Measurements from ENCODE around the gene TFB2M.
"Not testable (repeated sequence)": the region's sequence is repeated elsewhere in the genome, so short reads cannot be mapped to it uniquely, and the experiment has no call there.

TFB2M gene
- 11.1 to 60.8 (median 20.5) reads per million in 9 experiments for total RNA-seq

- Mint-ChIP-seq H3K4me3 (peak within 1 kb of the TSS; percentile 97 to 100), H3K27ac (peak within 1 kb of the TSS; percentile 94 to 97), H3K4me1 (ENCODE audit: low read depth in 2 of 2) (peaks cover 27 to 35% of the 10 kb centered on the region in 2 donors), H3K27me3 (no peaks in the 10 kb centered on the region), H3K9me3 (no peaks in the 10 kb centered on the region), H3K36me3 (ENCODE audit: insufficient read depth) (peaks cover 32% of the 10 kb centered on the region)
- DNase-seq (peak; percentile 82 to 87 (median 86)), ATAC-seq (replicated peaks) (peak; percentile 84)
These were observed at the start of gene TFB2M, which contains the start of gene CNST for GRCh38 chr1:246566128-246566812. TSS of gene TFB2M (minus strand) at chr1:246566261. CDS start at chr1:246566138, 123 bp downstream. TSS of gene CNST (plus strand) at chr1:246566456. CDS start at chr1:246591563, 25,107 bp downstream.

- H3K4me1 Mint-ChIP-seq (ENCODE audit: low read depth in 2 of 2), result peaks cover 25 to 34% of the 10 kb centered on the region in 2 donors
- peaks cover 5% of the 10 kb centered on the region for H3K36me3 Mint-ChIP-seq (ENCODE audit: insufficient read depth)
- no peaks in the 10 kb centered on the region for H3K27me3 Mint-ChIP-seq
- H3K27ac Mint-ChIP-seq, result peak overlapping the region; percentile 81 to 90
- DNase-seq, result no peak
- no peak overlapping the region for H3K4me3 Mint-ChIP-seq
- H3K9me3 Mint-ChIP-seq, result no peaks in the 10 kb centered on the region
- ATAC-seq (replicated peaks), result no peak
These were observed 47.2 kb upstream of the TFB2M start for GRCh38 chr1:246613096-246613758.

- Mint-ChIP-seq H3K27ac (peak overlapping the region; percentile 2 to 22), H3K27me3 (no peaks in the 10 kb centered on the region), H3K4me3 (no peak overlapping the region), H3K4me1 (ENCODE audit: low read depth in 2 of 2) (peaks cover 30 to 33% of the 10 kb centered on the region in 2 donors), H3K9me3 (no peaks in the 10 kb centered on the region), H3K36me3 (ENCODE audit: insufficient read depth) (no peaks in the 10 kb centered on the region)
- no peak for ATAC-seq (replicated peaks)
- no peak for DNase-seq
These were observed 43.6 kb upstream of the TFB2M start for GRCh38 chr1:246609632-246610031.

GRCh38 chr1:246608616-246609376, 42.7 kb upstream of the TFB2M start:
- Mint-ChIP-seq H3K4me1 (ENCODE audit: low read depth in 2 of 2) (peaks cover 29 to 31% of the 10 kb centered on the region in 2 donors), H3K27ac (no peak overlapping the region), H3K9me3 (no peaks in the 10 kb centered on the region), H3K4me3 (no peak overlapping the region), H3K27me3 (no peaks in the 10 kb centered on the region), H3K36me3 (ENCODE audit: insufficient read depth) (peaks cover 3% of the 10 kb centered on the region)
- DNase-seq (no peak), ATAC-seq (replicated peaks) (no peak)

DNA sequence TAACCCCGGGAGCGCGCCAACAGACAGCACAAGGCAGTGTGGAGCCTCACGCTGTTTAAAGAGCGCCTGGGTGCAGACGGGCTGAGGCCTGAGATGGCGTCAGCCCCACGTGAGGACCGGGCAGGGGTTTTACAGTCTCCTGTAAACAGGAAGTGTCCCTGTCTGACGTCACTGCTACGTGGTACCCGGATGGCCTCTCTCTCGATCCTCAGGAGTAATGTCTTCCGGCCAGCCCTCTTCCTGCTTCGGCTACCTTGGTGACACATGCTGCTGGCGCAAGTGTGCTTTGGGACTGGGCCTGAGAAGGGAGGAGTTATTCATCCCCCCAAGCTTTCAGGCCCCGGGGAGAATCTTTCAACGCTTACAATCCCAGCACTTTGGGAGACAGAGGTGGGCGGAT, 41.4 kb upstream of the TFB2M start:
- H3K4me1 Mint-ChIP-seq (ENCODE audit: low read depth in 2 of 2), result peaks cover 34% of the 10 kb centered on the region in 2 donors
- no peaks in the 10 kb centered on the region for H3K9me3 Mint-ChIP-seq
- DNase-seq (no peak), ATAC-seq (replicated peaks) (no peak)
- no peaks in the 10 kb centered on the region for H3K27me3 Mint-ChIP-seq
- no peak overlapping the region for H3K27ac Mint-ChIP-seq
- no peak overlapping the region for H3K4me3 Mint-ChIP-seq
- H3K36me3 Mint-ChIP-seq (ENCODE audit: insufficient read depth), result peaks cover 3% of the 10 kb centered on the region

GRCh38 chr1:246605231-246605630, 39.2 kb upstream of the TFB2M start:
- Mint-ChIP-seq H3K36me3 (ENCODE audit: insufficient read depth) (peaks cover 11% of the 10 kb centered on the region), H3K4me1 (ENCODE audit: low read depth in 2 of 2) (peaks cover 42 to 45% of the 10 kb centered on the region in 2 donors)
- not testable (repeated sequence) for H3K9me3 Mint-ChIP-seq; DNase-seq; ATAC-seq (replicated peaks); H3K27ac Mint-ChIP-seq; H3K4me3 Mint-ChIP-seq; H3K27me3 Mint-ChIP-seq

- Mint-ChIP-seq H3K27ac (no peak overlapping the region), H3K27me3 (no peaks in the 10 kb centered on the region), H3K36me3 (ENCODE audit: insufficient read depth) (peaks cover 11% of the 10 kb centered on the region), H3K9me3 (no peaks in the 10 kb centered on the region), H3K4me3 (no peak overlapping the region), H3K4me1 (ENCODE audit: low read depth in 2 of 2) (peaks cover 37 to 43% of the 10 kb centered on the region in 2 donors)
- DNase-seq, result no peak
- ATAC-seq (replicated peaks), result peak; percentile 81
These were observed 36.1 kb upstream of the TFB2M start for GRCh38 chr1:246602194-246602593.

DNA sequence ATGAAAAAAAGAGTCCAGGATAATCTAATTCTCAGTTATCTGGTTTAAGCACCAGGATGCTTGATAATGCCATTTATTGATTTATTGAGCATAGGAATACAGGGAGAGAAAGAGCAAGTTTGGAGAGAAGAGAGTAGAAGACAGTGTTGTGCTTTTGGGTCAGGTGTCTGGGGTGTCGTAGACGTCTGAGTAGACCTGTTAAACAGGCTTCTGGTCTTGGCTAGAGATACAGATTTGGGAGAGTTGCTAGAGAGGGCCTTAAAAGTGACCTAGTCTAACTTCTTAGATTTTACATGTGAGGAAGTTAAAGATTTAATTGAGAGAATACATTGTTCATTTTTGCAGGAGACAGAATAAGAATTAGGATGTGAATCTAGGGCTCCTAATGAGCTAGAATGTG, 34.5 kb upstream of the TFB2M start:
- no peak for DNase-seq
- Mint-ChIP-seq H3K4me3 (no peak overlapping the region), H3K4me1 (ENCODE audit: low read depth in 2 of 2) (peaks cover 39 to 43% of the 10 kb centered on the region in 2 donors), H3K27ac (peak overlapping the region in 1 of 2 donors; percentile 3), H3K27me3 (no peaks in the 10 kb centered on the region), H3K36me3 (ENCODE audit: insufficient read depth) (peaks cover 14% of the 10 kb centered on the region), H3K9me3 (no peaks in the 10 kb centered on the region)
- ATAC-seq (replicated peaks), result no peak

DNA sequence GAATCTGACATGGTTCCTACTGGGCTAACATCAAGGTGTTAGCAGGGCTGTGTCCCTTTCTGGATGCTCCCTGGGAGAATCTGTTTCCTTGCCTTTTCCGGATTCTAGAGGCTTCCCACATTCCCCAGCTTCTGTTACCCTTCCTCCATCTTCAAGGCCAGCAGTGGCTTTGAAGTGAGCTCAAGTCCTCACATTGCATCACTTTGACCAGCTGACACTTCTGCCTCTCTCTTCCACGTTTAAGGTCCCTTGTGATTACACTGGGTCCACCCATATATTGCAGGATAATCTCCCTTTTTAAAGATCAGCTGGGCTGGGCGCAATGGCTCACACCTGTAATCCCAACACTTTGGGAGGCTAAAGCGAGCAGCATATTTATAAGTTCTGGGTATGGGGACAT, 33.3 kb upstream of the TFB2M start:
- peaks cover 40 to 50% of the 10 kb centered on the region in 2 donors for H3K4me1 Mint-ChIP-seq (ENCODE audit: low read depth in 2 of 2)
- ATAC-seq (replicated peaks), result no peak
- H3K27me3 Mint-ChIP-seq, result no peaks in the 10 kb centered on the region
- H3K4me3 Mint-ChIP-seq, result no peak overlapping the region
- no peak for DNase-seq
- H3K36me3 Mint-ChIP-seq (ENCODE audit: insufficient read depth), result peaks cover 21% of the 10 kb centered on the region
- H3K27ac Mint-ChIP-seq, result peak overlapping the region in 1 of 2 donors; percentile 3
- no peaks in the 10 kb centered on the region for H3K9me3 Mint-ChIP-seq

DNA sequence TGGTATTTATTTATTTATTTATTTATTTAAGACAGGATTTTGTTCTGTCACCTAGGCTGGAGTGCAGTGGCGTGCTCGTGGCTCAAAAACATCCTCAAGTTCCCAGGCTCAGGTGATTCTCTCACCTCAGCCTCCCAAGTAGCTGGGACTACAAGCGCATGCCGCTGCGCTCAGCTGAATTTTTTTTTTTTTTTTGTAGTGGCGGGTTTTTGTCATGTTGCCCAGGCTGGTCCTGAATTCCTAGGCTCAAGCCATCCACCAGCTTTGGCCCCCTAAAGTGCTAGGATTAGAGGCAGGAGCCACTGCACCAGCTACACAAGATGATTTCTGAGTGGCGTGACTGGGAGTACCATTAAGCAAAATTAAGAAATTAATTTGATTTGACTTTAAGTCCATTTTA, 31.9 kb upstream of the TFB2M start:
- ATAC-seq (replicated peaks), result no peak
- no peak for DNase-seq
- Mint-ChIP-seq H3K36me3 (ENCODE audit: insufficient read depth) (peaks cover 27% of the 10 kb centered on the region), H3K4me1 (ENCODE audit: low read depth in 2 of 2) (peaks cover 37 to 42% of the 10 kb centered on the region in 2 donors), H3K9me3 (no peaks in the 10 kb centered on the region), H3K27ac (peak overlapping the region in 1 of 2 donors; percentile 3), H3K27me3 (no peaks in the 10 kb centered on the region), H3K4me3 (no peak overlapping the region)

DNA sequence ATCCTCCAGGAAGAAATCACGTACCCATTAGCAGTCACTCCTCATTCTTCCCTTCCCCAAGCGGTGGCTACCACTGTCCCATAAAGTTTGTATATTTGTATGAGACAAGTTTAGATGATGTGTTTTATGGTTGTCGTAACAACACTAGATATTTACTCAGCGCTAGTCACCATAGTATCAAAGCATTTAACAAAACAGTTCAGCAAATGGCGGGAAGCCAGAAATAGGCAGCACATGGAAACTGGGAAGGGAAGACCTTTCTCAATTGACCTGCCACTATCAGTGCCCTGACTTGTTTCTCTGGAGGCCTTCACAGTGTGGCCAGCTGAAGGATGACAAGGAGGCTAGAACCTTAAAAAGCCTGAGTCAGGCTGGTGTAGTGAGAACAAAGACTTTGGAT, 31.3 kb upstream of the TFB2M start:
- no peak overlapping the region for H3K27ac Mint-ChIP-seq
- no peak for DNase-seq
- no peak for ATAC-seq (replicated peaks)
- H3K4me1 Mint-ChIP-seq (ENCODE audit: low read depth in 2 of 2), result peaks cover 33 to 40% of the 10 kb centered on the region in 2 donors
- peaks cover 26% of the 10 kb centered on the region for H3K36me3 Mint-ChIP-seq (ENCODE audit: insufficient read depth)
- no peaks in the 10 kb centered on the region for H3K9me3 Mint-ChIP-seq
- H3K4me3 Mint-ChIP-seq, result no peak overlapping the region
- H3K27me3 Mint-ChIP-seq, result no peaks in the 10 kb centered on the region

- H3K4me1 Mint-ChIP-seq (ENCODE audit: low read depth in 2 of 2), result peaks cover 22 to 36% of the 10 kb centered on the region in 2 donors
- no peaks in the 10 kb centered on the region for H3K9me3 Mint-ChIP-seq
- DNase-seq (no peak), ATAC-seq (replicated peaks) (no peak)
- H3K36me3 Mint-ChIP-seq (ENCODE audit: insufficient read depth), result peaks cover 29% of the 10 kb centered on the region
- H3K4me3 Mint-ChIP-seq, result no peak overlapping the region
- no peak overlapping the region for H3K27ac Mint-ChIP-seq
- no peaks in the 10 kb centered on the region for H3K27me3 Mint-ChIP-seq
These were observed 29.1 kb upstream of the TFB2M start for GRCh38 chr1:246595146-246595545.

DNA sequence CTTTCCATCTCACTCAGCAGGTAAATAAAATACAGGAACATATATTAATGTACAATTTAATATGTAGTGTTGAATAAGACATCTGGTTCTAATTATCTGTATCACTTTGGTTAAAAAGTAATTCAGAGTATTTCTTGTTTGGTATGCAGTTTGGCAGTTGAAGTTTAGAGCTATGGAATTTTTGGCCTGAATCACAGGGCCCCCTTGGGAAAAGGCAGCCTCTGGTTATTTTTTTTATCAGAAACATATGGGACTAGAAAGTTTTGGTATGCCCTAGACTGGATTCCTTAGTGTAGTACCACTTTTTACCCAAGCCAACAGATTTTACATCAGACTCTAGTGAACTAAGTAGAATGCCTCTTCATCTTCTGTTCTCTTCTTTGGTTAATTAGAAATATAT, 26.6 kb upstream of the TFB2M start:
- peaks cover 34% of the 10 kb centered on the region for H3K36me3 Mint-ChIP-seq (ENCODE audit: insufficient read depth)
- H3K4me3 Mint-ChIP-seq, result no peak overlapping the region
- H3K27me3 Mint-ChIP-seq, result no peaks in the 10 kb centered on the region
- H3K9me3 Mint-ChIP-seq, result no peaks in the 10 kb centered on the region
- H3K4me1 Mint-ChIP-seq (ENCODE audit: low read depth in 2 of 2), result peaks cover 16 to 33% of the 10 kb centered on the region in 2 donors
- DNase-seq (no peak), ATAC-seq (replicated peaks) (no peak)
- peak overlapping the region in 1 of 2 donors; percentile 35 for H3K27ac Mint-ChIP-seq

Data from effector memory CD8-positive, alpha-beta T cell (primary cell).